ENCODE data around the gene U2AF1L4.

- TF ChIP-seq, protein P1, sequence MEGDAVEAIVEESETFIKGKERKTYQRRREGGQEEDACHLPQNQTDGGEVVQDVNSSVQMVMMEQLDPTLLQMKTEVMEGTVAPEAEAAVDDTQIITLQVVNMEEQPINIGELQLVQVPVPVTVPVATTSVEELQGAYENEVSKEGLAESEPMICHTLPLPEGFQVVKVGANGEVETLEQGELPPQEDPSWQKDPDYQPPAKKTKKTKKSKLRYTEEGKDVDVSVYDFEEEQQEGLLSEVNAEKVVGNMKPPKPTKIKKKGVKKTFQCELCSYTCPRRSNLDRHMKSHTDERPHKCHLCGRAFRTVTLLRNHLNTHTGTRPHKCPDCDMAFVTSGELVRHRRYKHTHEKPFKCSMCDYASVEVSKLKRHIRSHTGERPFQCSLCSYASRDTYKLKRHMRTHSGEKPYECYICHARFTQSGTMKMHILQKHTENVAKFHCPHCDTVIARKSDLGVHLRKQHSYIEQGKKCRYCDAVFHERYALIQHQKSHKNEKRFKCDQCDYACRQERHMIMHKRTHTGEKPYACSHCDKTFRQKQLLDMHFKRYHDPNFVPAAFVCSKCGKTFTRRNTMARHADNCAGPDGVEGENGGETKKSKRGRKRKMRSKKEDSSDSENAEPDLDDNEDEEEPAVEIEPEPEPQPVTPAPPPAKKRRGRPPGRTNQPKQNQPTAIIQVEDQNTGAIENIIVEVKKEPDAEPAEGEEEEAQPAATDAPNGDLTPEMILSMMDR (IDR thresholded peaks at IDR 0.05): no peak
- TF ChIP-seq EZH2 (IDR thresholded peaks at IDR 0.05; ENCODE audit: borderline replicate concordance, insufficient read depth, low read depth, low read length, poor library complexity, severe bottlenecking): no peak
Observed at GRCh38 chr19:35789195-35789977, 44.2 kb upstream of the U2AF1L4 start.
